Tibial artery (tissue), 4 donors: ENCODE results near the gene TMEM259.

Source experiments
- DNase-seq, 2 donors: peaks; one replicate each; pipeline ENCODE4 v3.0.0-alpha.2; 2019
- H3K27ac ChIP-seq, 2 donors: fragments of 200-600 bp; sonication (generic) in 1 of 2; 1 replicate in 1 of 2; 2 replicates in 1 of 2; pipeline ENCODE4 v1.5.1; 2018 to 2019; ENCODE audit warnings: mild to moderate bottlenecking in 1 of 2
- H3K27me3 ChIP-seq, 2 donors: fragments of 200-600 bp; sonication (generic) in 1 of 2; one replicate each; pipeline versions ENCODE4 v1.5.1 to v1.6.0; 2016 to 2019
- H3K36me3 ChIP-seq, 3 donors: fragments of 200-600 bp; sonication (generic) in 2 of 3; one replicate each; pipeline ENCODE4 v1.5.1; 2016 to 2019; ENCODE audit warnings: mild to moderate bottlenecking in 2 of 3
- H3K4me1 ChIP-seq, 4 donors: fragments of 200-600 bp; sonication (generic) in 2 of 4; 1 replicate in 3 of 4; 2 replicates in 1 of 4; pipeline ENCODE4 v1.5.1; 2016 to 2019
- H3K4me3 ChIP-seq, 2 donors: fragments of 200-600 bp; sonication (generic) in 1 of 2; 1 replicate in 1 of 2; 2 replicates in 1 of 2; pipeline ENCODE4 v1.5.1; 2018 to 2019; ENCODE audit warnings: mild to moderate bottlenecking in 2 of 2
- H3K9me3 ChIP-seq, 3 donors: fragments of 200-600 bp; sonication (generic) in 1 of 3; one replicate each; pipeline ENCODE4 v1.5.1; 2016 to 2019
- CTCF ChIP-seq, 2 experiments: fragments of 200-600 bp in 1 of 2; fragments of 450-650 bp in 1 of 2; IDR thresholded peaks; one replicate each; pipeline ENCODE4 v1.5.1; 2017 to 2019; ENCODE audit warnings: antibody characterized with exemption in 2 of 2, mild to moderate bottlenecking in 1 of 2, moderate library complexity in 1 of 2
- intact Hi-C: fragments of 100-400 bp; cut with DNase I; formaldehyde crosslinking; loops from one replicate; pipeline ENCODE4 v1.15.0; 2023; ENCODE audit warnings: low total_unique reads

Gene TMEM259

GRCh38 chr19:1035998-1036621, 15.2 kb upstream of the TMEM259 start:
- intact Hi-C loops = no loop called here
- TF ChIP-seq CTCF (IDR thresholded peaks at IDR 0.05) = no peak
- H3K4me1 ChIP-seq = peaks cover 0 to 35% (median 23%) of the 10 kb centered on the region in 4 donors
- DNase-seq = no peak
- no peaks in the 10 kb centered on the region for H3K27me3 ChIP-seq
- H3K27ac ChIP-seq = no peak overlapping the region
- no peaks in the 10 kb centered on the region for H3K9me3 ChIP-seq
- no peak overlapping the region for H3K4me3 ChIP-seq
- H3K36me3 ChIP-seq = peaks cover 46 to 57% (median 46%) of the 10 kb centered on the region in 3 donors

GRCh38 chr19:1032264-1032867, 11.4 kb upstream of the TMEM259 start:
- Histone ChIP-seq H3K9me3 (no peaks in the 10 kb centered on the region), H3K36me3 (peaks cover 43 to 63% (median 44%) of the 10 kb centered on the region in 3 donors), H3K27ac (no peak overlapping the region), H3K4me1 (peaks cover 0 to 26% (median 21%) of the 10 kb centered on the region in 4 donors), H3K4me3 (no peak overlapping the region), H3K27me3 (no peaks in the 10 kb centered on the region)
- no peak for DNase-seq
- intact Hi-C loops = no loop called here
- TF ChIP-seq CTCF (IDR thresholded peaks at IDR 0.05) = no peak

- TF ChIP-seq CTCF (IDR thresholded peaks at IDR 0.05) = no peak
- H3K9me3 ChIP-seq = no peaks in the 10 kb centered on the region
- peaks cover 18 to 36% (median 18%) of the 10 kb centered on the region in 3 donors for H3K36me3 ChIP-seq
- H3K4me1 ChIP-seq = peaks cover 0 to 43% (median 28%) of the 10 kb centered on the region in 4 donors
- peak overlapping the region; percentile 98 to 99 for H3K27ac ChIP-seq
- intact Hi-C loops = no loop called here
- H3K27me3 ChIP-seq = no peaks in the 10 kb centered on the region
- peak overlapping the region; percentile 81 to 94 for H3K4me3 ChIP-seq
- DNase-seq = peak; percentile 67 to 88
Measured at GRCh38 chr19:1028062-1028926, 7.4 kb upstream of the TMEM259 start.

GRCh38 chr19:1027650-1028061, 6.7 kb upstream of the TMEM259 start:
- TF ChIP-seq CTCF (IDR thresholded peaks at IDR 0.05) = no peak
- Histone ChIP-seq H3K9me3 (no peaks in the 10 kb centered on the region), H3K27me3 (no peaks in the 10 kb centered on the region), H3K36me3 (peaks cover 12 to 30% (median 12%) of the 10 kb centered on the region in 3 donors), H3K4me1 (peaks cover 0 to 49% (median 31%) of the 10 kb centered on the region in 4 donors), H3K4me3 (peak overlapping the region; percentile 81 to 94), H3K27ac (peak overlapping the region; percentile 98 to 99)
- intact Hi-C loops = no loop called here
- DNase-seq = no peak

GRCh38 chr19:1026783-1027649, 6.1 kb upstream of the TMEM259 start:
- H3K4me1 ChIP-seq = peaks cover 0 to 56% (median 38%) of the 10 kb centered on the region in 4 donors
- intact Hi-C loops = no loop called here
- DNase-seq = no peak

More at GRCh38 chr19:1026783-1027649, 6.1 kb upstream of the TMEM259 start:
- Histone ChIP-seq H3K27me3 (no peaks in the 10 kb centered on the region), H3K9me3 (no peaks in the 10 kb centered on the region), H3K27ac (peak overlapping the region; percentile 98 to 99), H3K4me3 (peak overlapping the region; percentile 81 to 94), H3K36me3 (peaks cover 5 to 23% (median 5%) of the 10 kb centered on the region in 3 donors)
- no peak for TF ChIP-seq CTCF (IDR thresholded peaks at IDR 0.05)
